Hepatocyte (in vitro differentiated cells): ENCODE measurements around the gene LHX3. TPM values are rescaled to one million over a fixed set of nuclear protein-coding genes. Genes with fewer than 3 reads are reported as not detected.

ENCODE experiments used
- DNase-seq: peaks from one replicate; pipeline ENCODE4 v3.0.0-alpha.2; 2016; ENCODE audit warnings: low spot score
- H2AFZ ChIP-seq: fragments of 200-600 bp; sonication (generic); 2 replicates; pipeline ENCODE4 v1.6.0; 2016; ENCODE audit warnings: antibody characterized with exemption, mild to moderate bottlenecking
- H3K27ac ChIP-seq: fragments of 200-600 bp; sonication (generic); 2 replicates; pipeline ENCODE4 v1.5.1; 2016; ENCODE audit warnings: mild to moderate bottlenecking
- H3K27me3 ChIP-seq: fragments of 200-600 bp; sonication (generic); 2 replicates; pipeline ENCODE4 v1.6.1; 2016
- H3K36me3 ChIP-seq: fragments of 200-600 bp; sonication (generic); replicated peaks from 2 replicates; pipeline ENCODE4 v1.5.1; 2016; ENCODE audit warnings: low read depth; ENCODE audit not compliant: insufficient read depth
- H3K4me1 ChIP-seq: fragments of 200-600 bp; sonication (generic); 2 replicates; pipeline ENCODE4 v1.5.1; 2016; ENCODE audit warnings: mild to moderate bottlenecking, moderate library complexity; ENCODE audit not compliant: insufficient read depth
- H3K4me2 ChIP-seq: fragments of 200-600 bp; sonication (generic); 2 replicates; pipeline ENCODE4 v1.6.0; 2016
- H3K4me3 ChIP-seq: fragments of 200-600 bp; sonication (generic); 2 replicates; pipeline ENCODE4 v1.5.1; 2016; ENCODE audit warnings: mild to moderate bottlenecking
- H3K79me2 ChIP-seq: fragments of 200-600 bp; sonication (generic); 2 replicates; pipeline ENCODE4 v1.6.0; 2017; ENCODE audit warnings: mild to moderate bottlenecking
- H3K9me2 ChIP-seq: fragments of 200-600 bp; sonication (generic); replicated peaks from 2 replicates; pipeline ENCODE4 v1.6.0; 2017; ENCODE audit warnings: mild to moderate bottlenecking; ENCODE audit not compliant: insufficient read depth
- H3K9me3 ChIP-seq: fragments of 200-600 bp; sonication (generic); 2 replicates; pipeline ENCODE4 v1.5.1; 2016; ENCODE audit warnings: low read depth, mild to moderate bottlenecking
- H4K20me1 ChIP-seq: fragments of 200-600 bp; sonication (generic); 2 replicates; pipeline ENCODE4 v1.6.0; 2016; ENCODE audit warnings: mild to moderate bottlenecking; ENCODE audit not compliant: insufficient read depth, poor library complexity, severe bottlenecking
- CTCF ChIP-seq: fragments of 200-600 bp; sonication (generic); IDR thresholded peaks from 2 replicates; pipeline ENCODE4 v1.5.1; 2016; ENCODE audit warnings: antibody characterized with exemption, mild to moderate bottlenecking; ENCODE audit not compliant: poor library complexity
- EZH2 ChIP-seq: fragments of 200-600 bp; sonication (generic); IDR thresholded peaks from 2 replicates; pipeline ENCODE4 v1.6.1; 2016; ENCODE audit warnings: antibody characterized with exemption, mild to moderate bottlenecking, borderline replicate concordance
- EZH2phosphoT487 ChIP-seq: fragments of 200-600 bp; sonication (generic); IDR thresholded peaks from one replicate; pipeline ENCODE4 v1.6.1; 2018; ENCODE audit warnings: antibody characterized with exemption, mild to moderate bottlenecking, low read depth, moderate library complexity; ENCODE audit not compliant: unreplicated experiment, severe bottlenecking
- WGBS: methylation state at CpG from one replicate; pipeline ENCODE4 v1.1.6; 2016; ENCODE audit warnings: low lambda C conversion rate; ENCODE audit errors: missing lambda C conversion rate; 5-methylcytosine and 5-hydroxymethylcytosine counted together
- polyA plus RNA-seq: library from polyadenylated mRNA; unstranded; fragments of >200 nt; fragmentation: Nextera tagmentation; extraction: Ambion mirVana; gene quantifications from 2 replicates; pipeline ENCODE4 v1.2.1, GENCODE V29; 2016
- total RNA-seq: library from RNA; depleted of rRNA; stranded (reverse); fragments of >200 nt; gene quantifications from 2 replicates; pipeline ENCODE4 v1.2.3, GENCODE V29; 2014

Gene LHX3
- total and polyA plus RNA-seq, 2 experiments from 2014 or later, result not detected

GRCh38 chr9:136172412-136173079, 32.4 kb downstream of the LHX3 start:
- Histone ChIP-seq H3K9me2 (no peaks in the 10 kb centered on the region), H3K36me3 (no peaks in the 10 kb centered on the region), H3K4me1 (peaks cover 30% of the 10 kb centered on the region), H3K4me3 (no peak overlapping the region), H3K9me3 (no peaks in the 10 kb centered on the region), H4K20me1 (no peaks in the 10 kb centered on the region), H2AFZ (no peak overlapping the region), H3K27ac (peak overlapping the region; percentile 87), H3K79me2 (no peaks in the 10 kb centered on the region), H3K4me2 (no peak overlapping the region), H3K27me3 (no peaks in the 10 kb centered on the region)
- no peak for TF ChIP-seq CTCF
- no peak for TF ChIP-seq EZH2phosphoT487
- no peak for TF ChIP-seq EZH2
- DNase-seq, result no peak
- 88% methylated on average over 16 of the region's 16 CpGs for WGBS

GRCh38 chr9:136171801-136172411, 33.0 kb downstream of the LHX3 start:
- H3K27ac ChIP-seq, result peak overlapping the region; percentile 87
- H3K9me3 ChIP-seq, result no peaks in the 10 kb centered on the region
- H4K20me1 ChIP-seq, result no peaks in the 10 kb centered on the region
- peak overlapping the region; percentile 48 for H3K4me2 ChIP-seq
- H3K27me3 ChIP-seq, result no peaks in the 10 kb centered on the region
- no peak overlapping the region for H2AFZ ChIP-seq
- TF ChIP-seq CTCF (no peak), EZH2 (no peak), EZH2phosphoT487 (no peak)
- H3K4me1 ChIP-seq, result peaks cover 30% of the 10 kb centered on the region
- no peaks in the 10 kb centered on the region for H3K36me3 ChIP-seq
- 79% methylated on average over 11 of the region's 11 CpGs for WGBS
- no peaks in the 10 kb centered on the region for H3K9me2 ChIP-seq
- H3K4me3 ChIP-seq, result no peak overlapping the region
- DNase-seq, result no peak
- no peaks in the 10 kb centered on the region for H3K79me2 ChIP-seq

- no peaks in the 10 kb centered on the region for H3K79me2 ChIP-seq
Observed at GRCh38 chr9:136171009-136171800, 33.7 kb downstream of the LHX3 start.

More at GRCh38 chr9:136171009-136171800, 33.7 kb downstream of the LHX3 start:
- WGBS, result 41% methylated on average over 15 of the region's 16 CpGs
- peak; percentile 71 for DNase-seq
- no peak for TF ChIP-seq EZH2phosphoT487
- no peaks in the 10 kb centered on the region for H3K27me3 ChIP-seq
- H3K4me1 ChIP-seq, result peaks cover 30% of the 10 kb centered on the region
- no peaks in the 10 kb centered on the region for H3K9me3 ChIP-seq
- H3K9me2 ChIP-seq, result no peaks in the 10 kb centered on the region
- H3K27ac ChIP-seq, result peak overlapping the region; percentile 87
- no peaks in the 10 kb centered on the region for H4K20me1 ChIP-seq
- no peaks in the 10 kb centered on the region for H3K36me3 ChIP-seq
- no peak overlapping the region for H2AFZ ChIP-seq
- no peak overlapping the region for H3K4me3 ChIP-seq
- peak overlapping the region; percentile 48 for H3K4me2 ChIP-seq
